H9 (cell line): Measurements from ENCODE around the gene CCSER1. TPM values are rescaled to one million over a fixed set of nuclear protein-coding genes. Genes with fewer than 3 reads are reported as not detected.

Experiments
- DNase-seq: peaks from one replicate; pipeline ENCODE4 v3.0.0-alpha.2; 2017
- H2AFZ ChIP-seq: one replicate; pipeline ENCODE4 v1.6.1; 2013; ENCODE audit warnings: mild to moderate bottlenecking, low read length, control low read depth, moderate library complexity
- H2AK5ac ChIP-seq: 2 replicates; pipeline ENCODE4 v1.6.1; 2013; ENCODE audit warnings: low read length, control low read depth, mixed read lengths; ENCODE audit not compliant: insufficient read length
- H2BK120ac ChIP-seq: one replicate; pipeline ENCODE4 v1.6.1; 2013; ENCODE audit warnings: low read depth, mild to moderate bottlenecking, low read length, control low read depth, inconsistent platforms; ENCODE audit not compliant: poor library complexity, severe bottlenecking
- H2BK12ac ChIP-seq: 2 replicates; pipeline ENCODE4 v1.6.1; 2013; ENCODE audit warnings: low read length, control low read depth, mixed read lengths, low read depth; ENCODE audit not compliant: insufficient read length
- H2BK15ac ChIP-seq: 2 replicates; pipeline ENCODE4 v1.6.1; 2013; ENCODE audit warnings: low read depth, low read length, control low read depth
- H2BK20ac ChIP-seq: one replicate; pipeline ENCODE4 v1.6.1; 2013; ENCODE audit warnings: low read depth, mild to moderate bottlenecking, low read length, control low read depth, inconsistent platforms; ENCODE audit not compliant: poor library complexity, severe bottlenecking
- H2BK5ac ChIP-seq: 2 replicates; pipeline ENCODE4 v1.6.1; 2013; ENCODE audit warnings: low read length, control low read depth, mixed read lengths; ENCODE audit not compliant: insufficient read length
- H3K14ac ChIP-seq: 2 replicates; pipeline ENCODE4 v1.6.1; 2013; ENCODE audit warnings: low read length, control low read depth; ENCODE audit not compliant: insufficient read depth
- H3K18ac ChIP-seq: 2 replicates; pipeline ENCODE4 v1.6.1; 2013; ENCODE audit warnings: low read depth, mild to moderate bottlenecking, mixed read lengths, low read length, control low read depth; ENCODE audit not compliant: insufficient read length
- H3K23ac ChIP-seq: 2 replicates; pipeline ENCODE4 v1.6.1; 2013; ENCODE audit warnings: low read length, control low read depth, mixed read lengths, low read depth; ENCODE audit not compliant: insufficient read length
- H3K23me2 ChIP-seq: 2 replicates; pipeline ENCODE4 v1.6.1; 2013; ENCODE audit warnings: low read depth, mild to moderate bottlenecking, mixed read lengths, low read length, control low read depth; ENCODE audit not compliant: insufficient read length, poor library complexity, severe bottlenecking
- H3K27ac ChIP-seq: 2 replicates; pipeline ENCODE4 v1.5.1; 2013; ENCODE audit warnings: low read length, control low read depth, mixed read lengths, low read depth; ENCODE audit not compliant: insufficient read length
- H3K27me3 ChIP-seq: 2 replicates; pipeline ENCODE4 v1.6.1; 2013; ENCODE audit warnings: low read length, control low read depth, inconsistent platforms; ENCODE audit not compliant: insufficient read depth
- H3K4ac ChIP-seq: 2 replicates; pipeline ENCODE4 v1.6.1; 2013; ENCODE audit warnings: low read depth, mild to moderate bottlenecking, control low read depth, inconsistent platforms, low read length, moderate library complexity
- H3K4me1 ChIP-seq: 2 replicates; pipeline ENCODE4 v1.6.1; 2013; ENCODE audit warnings: low read length, control low read depth, inconsistent platforms; ENCODE audit not compliant: insufficient read depth
- H3K4me2 ChIP-seq: 2 replicates; pipeline ENCODE4 v1.6.1; 2013; ENCODE audit warnings: low read length, control low read depth, mixed read lengths; ENCODE audit not compliant: insufficient read length, insufficient read depth
- H3K56ac ChIP-seq: 2 replicates; pipeline ENCODE4 v1.6.1; 2013; ENCODE audit warnings: low read depth, mild to moderate bottlenecking, mixed read lengths, low read length, control low read depth; ENCODE audit not compliant: insufficient read length
- H3K79me1 ChIP-seq: 2 replicates; pipeline ENCODE4 v1.6.1; 2013; ENCODE audit warnings: low read depth, mild to moderate bottlenecking, moderate library complexity, low read length, control low read depth, inconsistent platforms; ENCODE audit not compliant: insufficient read depth, poor library complexity, severe bottlenecking
- H3K79me2 ChIP-seq: 2 replicates; pipeline ENCODE4 v1.6.1; 2013; ENCODE audit warnings: low read length, control low read depth, inconsistent platforms; ENCODE audit not compliant: insufficient read depth
- H3K9ac ChIP-seq: 2 replicates; pipeline ENCODE4 v1.6.1; 2013; ENCODE audit warnings: low read length, control low read depth, mixed read lengths; ENCODE audit not compliant: insufficient read length; ENCODE audit errors: extremely low read depth
- H3K9me3 ChIP-seq: one replicate; pipeline ENCODE4 v1.6.1; 2013; ENCODE audit warnings: low read depth, low read length, inconsistent platforms; ENCODE audit not compliant: control insufficient read depth
- H3T11ph ChIP-seq: one replicate; pipeline ENCODE4 v1.6.1; 2013; ENCODE audit warnings: mild to moderate bottlenecking, low read length, control low read depth, inconsistent platforms
- H4K20me1 ChIP-seq: one replicate; pipeline ENCODE4 v1.6.1; 2013; ENCODE audit not compliant: control insufficient read depth, insufficient read length, insufficient read depth
- H4K5ac ChIP-seq: 2 replicates; pipeline ENCODE4 v1.6.1; 2013; ENCODE audit warnings: low read depth, mild to moderate bottlenecking, mixed read lengths, low read length, control low read depth; ENCODE audit not compliant: insufficient read length
- H4K8ac ChIP-seq: replicated peaks from 2 replicates; pipeline ENCODE4 v1.6.1; 2013; ENCODE audit warnings: low read length, control low read depth, mixed read lengths, low read depth; ENCODE audit not compliant: insufficient read length
- H4K91ac ChIP-seq: 2 replicates; pipeline ENCODE4 v1.6.1; 2013; ENCODE audit warnings: low read depth, mild to moderate bottlenecking, moderate library complexity, mixed read lengths, low read length, control low read depth; ENCODE audit not compliant: insufficient read length
- H3K27ac Mint-ChIP-seq, 3 experiments: 2 replicates in 2 of 3; 3 replicates in 1 of 3; pipeline ENCODE4 v1.8.0; 2020 to 2021; ENCODE audit warnings: mixed read lengths in 3 of 3, mild to moderate bottlenecking in 1 of 3, moderate library complexity in 1 of 3
- H3K27me3 Mint-ChIP-seq: 2 replicates; pipeline ENCODE4 v1.8.0; 2021; ENCODE audit warnings: low read depth, mild to moderate bottlenecking, moderate library complexity, mixed read lengths
- H3K36me3 Mint-ChIP-seq, 3 experiments: 2 replicates in 2 of 3; 3 replicates in 1 of 3; pipeline ENCODE4 v1.8.0; 2020 to 2021; ENCODE audit warnings: low read depth in 3 of 3, mixed read lengths in 3 of 3; ENCODE audit not compliant: insufficient read depth in 1 of 3
- H3K4me1 Mint-ChIP-seq, 2 experiments: 2 replicates each; pipeline ENCODE4 v1.8.0; 2020; ENCODE audit warnings: mixed read lengths in 2 of 2
- H3K4me3 Mint-ChIP-seq, 2 experiments: 2 replicates in 1 of 2; 3 replicates in 1 of 2; pipeline ENCODE4 v1.8.0; 2020 to 2021; ENCODE audit warnings: mild to moderate bottlenecking in 2 of 2, mixed read lengths in 2 of 2, moderate library complexity in 1 of 2
- H3K9me3 Mint-ChIP-seq, 2 experiments: 2 replicates in 1 of 2; 3 replicates in 1 of 2; pipeline ENCODE4 v1.8.0; 2020; ENCODE audit warnings: mild to moderate bottlenecking in 2 of 2, mixed read lengths in 2 of 2, moderate library complexity in 1 of 2
- WGBS: extraction: QIAGEN DNeasy Blood & Tissue Kit; methylation state at CpG from one replicate; pipeline ENCODE4 v1.1.7; 2013; ENCODE audit warnings: missing lambda C conversion rate, low lambda C conversion rate, mixed read lengths; ENCODE audit not compliant: insufficient read length; ENCODE audit errors: extremely low coverage; 5-methylcytosine and 5-hydroxymethylcytosine counted together
- total RNA-seq: library from RNA; stranded (reverse); gene quantifications from 2 replicates; pipeline ENCODE4 v1.2.1, GENCODE V29; 2021
- TF ChIP-seq, protein P1 (sequence below): fragments of 200-600 bp; sonication (generic); conservative IDR thresholded peaks from 3 replicates; pipeline ENCODE4 v1.8.0; 2021; ENCODE audit warnings: antibody characterized with exemption, mild to moderate bottlenecking

The CCSER1 gene
- total RNA-seq, 1 experiment from 2014 or later = 0.37 TPM

DNA sequence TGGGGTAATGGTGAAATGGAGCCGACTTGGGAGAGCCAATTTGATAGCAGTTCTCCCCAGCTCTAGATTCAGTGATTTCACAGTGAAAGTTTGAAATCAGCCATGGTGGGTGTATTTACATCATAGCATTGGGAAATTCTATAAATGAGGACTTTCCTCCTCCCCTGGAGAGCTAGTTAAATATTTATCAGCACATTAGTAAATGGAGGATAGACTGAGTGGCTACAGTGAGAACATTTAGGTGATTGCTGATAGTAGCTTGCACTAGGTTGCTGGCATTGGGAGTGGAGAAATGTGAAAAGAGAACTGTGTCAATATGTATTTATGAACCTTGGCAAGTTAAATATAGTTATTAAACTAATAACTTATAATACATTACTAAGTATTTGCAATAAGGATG lies 347.3 kb downstream of the CCSER1 start:
- no peaks in the 10 kb centered on the region for H4K20me1 ChIP-seq
- no peak overlapping the region for H2BK120ac ChIP-seq
- Mint-ChIP-seq H3K27ac (no peak overlapping the region), H3K4me1 (no peaks in the 10 kb centered on the region), H3K36me3 (peaks cover 0 to 4% (median 0%) of the 10 kb centered on the region in 3 experiments; a peak in 4 of 7 replicates), H3K9me3 (peaks cover 4% of the 10 kb centered on the region in 2 experiments; a peak in 4 of 5 replicates), H3K4me3 (no peak overlapping the region), H3K27me3 (no peaks in the 10 kb centered on the region)
- no peaks in the 10 kb centered on the region for H3K79me2 ChIP-seq
- no peak for DNase-seq
- no peaks in the 10 kb centered on the region for H3K9me3 ChIP-seq
- no peak overlapping the region for H4K5ac ChIP-seq
- no peak overlapping the region for H3K18ac ChIP-seq
- H4K8ac ChIP-seq = no peak overlapping the region
- H3K4me2 ChIP-seq = no peak overlapping the region
- no peaks in the 10 kb centered on the region for H3K27me3 ChIP-seq
- TF ChIP-seq, protein P1, sequence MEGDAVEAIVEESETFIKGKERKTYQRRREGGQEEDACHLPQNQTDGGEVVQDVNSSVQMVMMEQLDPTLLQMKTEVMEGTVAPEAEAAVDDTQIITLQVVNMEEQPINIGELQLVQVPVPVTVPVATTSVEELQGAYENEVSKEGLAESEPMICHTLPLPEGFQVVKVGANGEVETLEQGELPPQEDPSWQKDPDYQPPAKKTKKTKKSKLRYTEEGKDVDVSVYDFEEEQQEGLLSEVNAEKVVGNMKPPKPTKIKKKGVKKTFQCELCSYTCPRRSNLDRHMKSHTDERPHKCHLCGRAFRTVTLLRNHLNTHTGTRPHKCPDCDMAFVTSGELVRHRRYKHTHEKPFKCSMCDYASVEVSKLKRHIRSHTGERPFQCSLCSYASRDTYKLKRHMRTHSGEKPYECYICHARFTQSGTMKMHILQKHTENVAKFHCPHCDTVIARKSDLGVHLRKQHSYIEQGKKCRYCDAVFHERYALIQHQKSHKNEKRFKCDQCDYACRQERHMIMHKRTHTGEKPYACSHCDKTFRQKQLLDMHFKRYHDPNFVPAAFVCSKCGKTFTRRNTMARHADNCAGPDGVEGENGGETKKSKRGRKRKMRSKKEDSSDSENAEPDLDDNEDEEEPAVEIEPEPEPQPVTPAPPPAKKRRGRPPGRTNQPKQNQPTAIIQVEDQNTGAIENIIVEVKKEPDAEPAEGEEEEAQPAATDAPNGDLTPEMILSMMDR = no peak
- no peaks in the 10 kb centered on the region for H3K23me2 ChIP-seq
- no peak overlapping the region for H3K27ac ChIP-seq
- H3K23ac ChIP-seq = no peak overlapping the region
- H3T11ph ChIP-seq = no peak overlapping the region
- H2AK5ac ChIP-seq = no peak overlapping the region
- no peak overlapping the region for H2BK5ac ChIP-seq
- no peak overlapping the region for H3K14ac ChIP-seq
- H2BK15ac ChIP-seq = no peak overlapping the region
- no peak overlapping the region for H3K56ac ChIP-seq
- WGBS = no CpG with 5 or more reads among the region's 1 CpG
- no peak overlapping the region for H3K4ac ChIP-seq
- H2AFZ ChIP-seq = no peak overlapping the region
- H3K79me1 ChIP-seq = no peaks in the 10 kb centered on the region
- H4K91ac ChIP-seq = no peak overlapping the region
- H2BK20ac ChIP-seq = no peak overlapping the region
- H3K9ac ChIP-seq = no peak overlapping the region
- no peaks in the 10 kb centered on the region for H3K4me1 ChIP-seq
- no peak overlapping the region for H2BK12ac ChIP-seq
